Mammary epithelial cell (primary cell): ENCODE results near the gene COL13A1.

ENCODE experiments used
- EZH2 ChIP-seq: IDR thresholded peaks from 2 replicates; pipeline ENCODE4 v1.6.1; 2012; ENCODE audit warnings: low read length, inconsistent platforms, borderline replicate concordance
- TF ChIP-seq, protein P1 (sequence below), 2 donors: IDR thresholded peaks in 1 of 2; conservative IDR thresholded peaks in 1 of 2; 2 replicates each; pipeline ENCODE4 v1.5.1; 2011 to 2012; ENCODE audit warnings: inconsistent platforms in 2 of 2, low read length in 2 of 2, mild to moderate bottlenecking in 2 of 2, control low read depth in 1 of 2, low read depth in 1 of 2; ENCODE audit not compliant: insufficient read depth in 1 of 2; ENCODE audit errors: extremely low read depth in 1 of 2

GRCh38 chr10:69869291-69869961, 67.7 kb downstream of the COL13A1 start:
- TF ChIP-seq, protein P1, sequence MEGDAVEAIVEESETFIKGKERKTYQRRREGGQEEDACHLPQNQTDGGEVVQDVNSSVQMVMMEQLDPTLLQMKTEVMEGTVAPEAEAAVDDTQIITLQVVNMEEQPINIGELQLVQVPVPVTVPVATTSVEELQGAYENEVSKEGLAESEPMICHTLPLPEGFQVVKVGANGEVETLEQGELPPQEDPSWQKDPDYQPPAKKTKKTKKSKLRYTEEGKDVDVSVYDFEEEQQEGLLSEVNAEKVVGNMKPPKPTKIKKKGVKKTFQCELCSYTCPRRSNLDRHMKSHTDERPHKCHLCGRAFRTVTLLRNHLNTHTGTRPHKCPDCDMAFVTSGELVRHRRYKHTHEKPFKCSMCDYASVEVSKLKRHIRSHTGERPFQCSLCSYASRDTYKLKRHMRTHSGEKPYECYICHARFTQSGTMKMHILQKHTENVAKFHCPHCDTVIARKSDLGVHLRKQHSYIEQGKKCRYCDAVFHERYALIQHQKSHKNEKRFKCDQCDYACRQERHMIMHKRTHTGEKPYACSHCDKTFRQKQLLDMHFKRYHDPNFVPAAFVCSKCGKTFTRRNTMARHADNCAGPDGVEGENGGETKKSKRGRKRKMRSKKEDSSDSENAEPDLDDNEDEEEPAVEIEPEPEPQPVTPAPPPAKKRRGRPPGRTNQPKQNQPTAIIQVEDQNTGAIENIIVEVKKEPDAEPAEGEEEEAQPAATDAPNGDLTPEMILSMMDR (conservative IDR thresholded peaks at IDR 0.05 in 1 of 2, IDR thresholded peaks at IDR 0.05 in 1 of 2; ENCODE audit: extremely low read depth in 1 of 2, insufficient read depth in 1 of 2, low read depth in 1 of 2, low read length in 2 of 2), result no peak
- TF ChIP-seq EZH2, result no peak
